Sigmoid colon (tissue), 4 donors: ENCODE results near the gene RIT2.

Experiments used
- CTCF ChIP-seq, 4 experiments: fragments of 450-650 bp in 3 of 4; fragments of 200-600 bp in 1 of 4; IDR thresholded peaks; one replicate each; pipeline ENCODE4 v1.5.1; 2016 to 2019; ENCODE audit warnings: antibody characterized with exemption in 4 of 4, mild to moderate bottlenecking in 3 of 4, moderate library complexity in 2 of 4
- POLR2AphosphoS5 ChIP-seq, 4 donors: sonication (generic); formaldehyde crosslinking; IDR thresholded peaks; one replicate each; pipeline ENCODE4 v1.6.1; 2017; ENCODE audit warnings: antibody characterized with exemption in 4 of 4

DNA sequence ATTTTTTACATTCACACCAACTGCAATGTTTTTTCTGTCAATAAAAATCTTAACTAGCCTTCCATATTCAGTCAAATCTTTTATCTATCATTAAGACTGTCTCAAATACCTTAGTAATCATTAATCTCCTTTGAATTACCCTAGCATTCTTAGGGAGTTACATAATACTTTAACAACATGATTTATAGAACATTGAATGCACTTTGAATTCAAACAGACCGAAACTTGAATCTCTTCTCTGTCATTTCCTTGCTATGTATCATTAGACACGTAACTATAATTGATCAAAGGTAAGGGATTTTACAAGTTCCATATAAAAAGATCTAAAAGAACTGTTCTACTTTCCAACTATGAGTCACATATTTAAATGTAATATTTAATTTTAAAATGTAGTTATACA lies 330.9 kb downstream of the RIT2 start:
- no peak for TF ChIP-seq CTCF (IDR thresholded peaks at IDR 0.05)
- no peak for TF ChIP-seq POLR2AphosphoS5 (IDR thresholded peaks at IDR 0.05)
